HepG2 (cell line): ENCODE data around the gene CCNI2. TPM values are rescaled to one million over a fixed set of nuclear protein-coding genes. Genes with fewer than 3 reads are reported as not detected.

Experiments used
- ATAC-seq: fragments of 200-7000 bp; cut with Tn5 transposase; 3 replicates; pipeline ENCODE4 v1.9.1; 2020; ENCODE audit warnings: mild to moderate bottlenecking, moderate library complexity
- BruUV-seq: library from RNA; stranded (reverse); fragments of 400-500 nt; replicated peaks from 2 replicates; lab custom pipeline; 2021; lab: Mats Ljungman, UMichigan
- CTCF ChIA-PET: fragments of 300-600 bp; formaldehyde crosslinking; extraction: SDS; loops from one replicate; lab custom pipeline; 2021; ENCODE audit warnings: low total read pairs, inconsistent platforms, low intra/inter-chr PET ratio; lab: Yijun Ruan, JAX
- POLR2A ChIA-PET: fragments of 350-600 bp; sonication (Branson Sonifier 250); formaldehyde crosslinking; loops from one replicate; lab custom pipeline; 2020; ENCODE audit warnings: antibody characterized with exemption, inconsistent platforms; lab: Yijun Ruan, JAX
- DNase-seq: peaks from one replicate; pipeline ENCODE4 v3.0.0-alpha.2; 2015; ENCODE audit warnings: low spot score
- FAIRE-seq: peaks from 3 replicates; lab custom pipeline; 2011; peaks lifted over from hg19 to GRCh38; lab: Jason Lieb, UNC
- H2AFZ ChIP-seq: one replicate; pipeline ENCODE4 v1.6.1; 2011; ENCODE audit warnings: low read length, inconsistent platforms
- H3K27ac ChIP-seq: fragments of 300-600 bp; 3 replicates; pipeline ENCODE4 v1.8.0; 2011; ENCODE audit warnings: mixed run types, mild to moderate bottlenecking, mixed read lengths, low read length, inconsistent platforms; ENCODE audit not compliant: insufficient read depth; ENCODE audit errors: extremely low read length
- H3K27me3 ChIP-seq, 2 experiments: fragments of 200-600 bp in 1 of 2; 2 replicates in 1 of 2; 3 replicates in 1 of 2; pipeline versions ENCODE4 v1.6.0 to v1.8.0; 2011; ENCODE audit warnings: low read length in 2 of 2, mild to moderate bottlenecking in 2 of 2, moderate library complexity in 2 of 2, inconsistent platforms in 1 of 2; ENCODE audit not compliant: insufficient read depth in 2 of 2, control insufficient read depth in 1 of 2
- H3K36me3 ChIP-seq, 2 experiments: fragments of 200-600 bp in 1 of 2; replicated peaks in 1 of 2; 2 replicates in 1 of 2; 3 replicates in 1 of 2; pipeline versions ENCODE4 v1.5.1 to v1.8.0; 2011; ENCODE audit warnings: low read length in 2 of 2, inconsistent platforms in 1 of 2; ENCODE audit not compliant: insufficient read depth in 2 of 2, control insufficient read depth in 1 of 2
- H3K4me1 ChIP-seq: 2 replicates; pipeline ENCODE4 v1.5.1; 2012; ENCODE audit warnings: low read length, inconsistent platforms; ENCODE audit not compliant: insufficient read depth
- H3K4me2 ChIP-seq: 2 replicates; pipeline ENCODE4 v1.6.0; 2011; ENCODE audit warnings: low read depth, low read length, inconsistent platforms
- H3K4me3 ChIP-seq, 3 experiments: fragments of 200-600 bp in 1 of 3; sonication (generic), shearing (Covaris generic) in 1 of 3; replicated peaks in 1 of 3; 2 replicates each; pipeline ENCODE4 v1.5.1; 2011 to 2016; ENCODE audit warnings: low read length in 3 of 3, inconsistent platforms in 2 of 3, low read depth in 2 of 3, mild to moderate bottlenecking in 2 of 3, control low read depth in 1 of 3, mixed read lengths in 1 of 3; ENCODE audit not compliant: insufficient read depth in 1 of 3
- H3K79me2 ChIP-seq: one replicate; pipeline ENCODE4 v1.6.1; 2011; ENCODE audit warnings: low read length, inconsistent platforms; ENCODE audit not compliant: insufficient read depth
- H3K9ac ChIP-seq: 2 replicates; pipeline ENCODE4 v1.6.0; 2011; ENCODE audit warnings: mild to moderate bottlenecking, low read depth, low read length, inconsistent platforms; ENCODE audit not compliant: insufficient read depth
- H3K9me3 ChIP-seq: 2 replicates; pipeline ENCODE4 v1.5.1; 2012; ENCODE audit warnings: mild to moderate bottlenecking, low read length
- H4K20me1 ChIP-seq: 2 replicates; pipeline ENCODE4 v1.6.0; 2011; ENCODE audit warnings: inconsistent platforms, mild to moderate bottlenecking, low read length, moderate library complexity; ENCODE audit not compliant: insufficient read depth
- CHD4 ChIP-seq: fragments of 200-600 bp; sonication (generic); IDR thresholded peaks from 2 replicates; pipeline ENCODE4 v1.7.0; 2017; ENCODE audit warnings: mild to moderate bottlenecking, low read length, borderline replicate concordance
- GMEB1 ChIP-seq: sonication (generic); formaldehyde crosslinking; IDR thresholded peaks from 2 replicates; pipeline ENCODE4 v1.5.1; 2020; ENCODE audit warnings: missing genetic modification reagents, mild to moderate bottlenecking, borderline replicate concordance
- NFE2L1 ChIP-seq: sonication (generic); formaldehyde crosslinking; IDR thresholded peaks from 2 replicates; pipeline ENCODE4 v1.4.0; 2020; ENCODE audit warnings: missing genetic modification reagents, mild to moderate bottlenecking, borderline replicate concordance
- NFYC ChIP-seq: IDR thresholded peaks from 2 replicates; pipeline ENCODE4 v1.6.1; 2016; ENCODE audit warnings: missing genetic modification reagents, missing compliant biosample characterization
- POLR2A ChIP-seq, 2 experiments: IDR thresholded peaks; 2 replicates each; pipeline ENCODE4 v1.6.1; 2011; ENCODE audit warnings: low read depth in 2 of 2, low read length in 2 of 2, mild to moderate bottlenecking in 1 of 2, moderate library complexity in 1 of 2; ENCODE audit not compliant: insufficient read depth in 1 of 2
- RFXANK ChIP-seq: IDR thresholded peaks from 2 replicates; pipeline ENCODE4 v1.6.1; 2016
- ZBTB14 ChIP-seq: sonication (generic); formaldehyde crosslinking; IDR thresholded peaks from 2 replicates; pipeline ENCODE4 v1.4.0; 2020; ENCODE audit warnings: missing genetic modification reagents
- ZMAT5 ChIP-seq: sonication (generic); formaldehyde crosslinking; IDR thresholded peaks from 2 replicates; pipeline ENCODE4 v1.5.0; 2020; ENCODE audit warnings: mild to moderate bottlenecking, low read depth, missing genetic modification reagents, borderline replicate concordance
- ZNF251 ChIP-seq: sonication (generic); formaldehyde crosslinking; IDR thresholded peaks from 2 replicates; pipeline ENCODE4 v1.9.0; 2021; ENCODE audit warnings: mild to moderate bottlenecking, missing genetic modification reagents
- ZNF382 ChIP-seq: sonication (generic); formaldehyde crosslinking; IDR thresholded peaks from 2 replicates; pipeline ENCODE4 v1.5.0; 2020; ENCODE audit warnings: missing genetic modification reagents, mild to moderate bottlenecking, borderline replicate concordance
- ZNF550 ChIP-seq: sonication (generic); formaldehyde crosslinking; IDR thresholded peaks from 2 replicates; pipeline ENCODE4 v1.4.0; 2020; ENCODE audit warnings: mild to moderate bottlenecking, missing genetic modification reagents, borderline replicate concordance
- WGBS: methylation state at CpG from one replicate; pipeline ENCODE4 v1.1.6; 2017; ENCODE audit warnings: low lambda C conversion rate; 5-methylcytosine and 5-hydroxymethylcytosine counted together
- in situ Hi-C: cut with HindIII; loops from 2 replicates; pipeline ENCODE4 v1.10.0; 2017; ENCODE audit warnings: low pct_unique_long_range_greater_than_20kb; ENCODE audit not compliant: extremely low pct_ligation_motif_present
- intact Hi-C: fragments of 100-400 bp; cut with micrococcal nuclease; formaldehyde crosslinking; loops from one replicate; pipeline ENCODE4 v1.10.0; 2022; ENCODE audit not compliant: unreplicated experiment
- polyA plus RNA-seq, 8 experiments: library from polyadenylated mRNA; depleted of rRNA in 3 of 8; stranded (reverse) in 7 of 8; unstranded in 1 of 8; fragments of >200 nt; fragmentation: Illumina TruSeq in 4 of 8; extraction: Trizol in 4 of 8; gene quantifications; 2 replicates each; pipeline versions ENCODE4 v1.2.1 to v1.2.3, GENCODE V29; 2011 to 2016; ENCODE audit warnings: low read depth in 4 of 8, missing spikeins in 1 of 8, mixed read lengths in 1 of 8; ENCODE audit not compliant: insufficient read depth in 1 of 8
- total RNA-seq, 5 experiments: library from RNA; depleted of rRNA; stranded (reverse); fragments of >200 nt; fragmentation: Illumina TruSeq; extraction: Trizol; gene quantifications; 2 replicates each; pipeline ENCODE4 v1.2.3, GENCODE V29; 2016; ENCODE audit warnings: low read depth in 1 of 5

Gene CCNI2
- total and polyA plus RNA-seq, 2 of the 13 experiments (the other 11 are each of a cell fraction or from before 2014, with no cell fraction given) = not detected

GRCh38 chr5:132747616-132748440 is 602 bp downstream of the CCNI2 start:
- H4K20me1 ChIP-seq = no peaks in the 10 kb centered on the region

GRCh38 chr5:132748522-132749000 is 1.3 kb downstream of the CCNI2 start:
- no peaks in the 10 kb centered on the region for H3K79me2 ChIP-seq
- H3K36me3 ChIP-seq = no peaks in the 10 kb centered on the region
- H3K4me2 ChIP-seq = no peak overlapping the region
- no peak overlapping the region for H3K9ac ChIP-seq
- ATAC-seq (peak; percentile 35), FAIRE-seq (no peak), DNase-seq (no peak)
- H3K4me3 ChIP-seq = no peak overlapping the region
- H3K27ac ChIP-seq = no peak overlapping the region
- no peak overlapping the region for H2AFZ ChIP-seq
- H3K4me1 ChIP-seq = no peaks in the 10 kb centered on the region; the same call in 1 of the 2 replicates
- ChIA-PET POLR2A (no interaction called here), CTCF (no interaction called here)
- no peaks in the 10 kb centered on the region for H4K20me1 ChIP-seq
- WGBS = 53% methylated on average over 10 of the region's 10 CpGs
- no peaks in the 10 kb centered on the region for H3K27me3 ChIP-seq
- intact Hi-C loops = no loop called here
- BruUV-seq = no TSS peak
- in situ Hi-C loops = loop anchor here (10.0 kb wide), 1 partner anchor 136 kb away; no protein-coding TSS in a partner anchor
- no peaks in the 10 kb centered on the region for H3K9me3 ChIP-seq
- no peak for TF ChIP-seq NFE2L1 (CRISPR knock-in tag)
- TF ChIP-seq ZNF251 (CRISPR knock-in tag) = no peak
- TF ChIP-seq ZNF382 = no peak
- no peak for TF ChIP-seq ZMAT5 (CRISPR knock-in tag)
- no peak for TF ChIP-seq GMEB1 (CRISPR knock-in tag)
- no peak for TF ChIP-seq ZNF550 (CRISPR knock-in tag)
- TF ChIP-seq NFYC (CRISPR knock-in tag) = no peak
- TF ChIP-seq RFXANK (CRISPR knock-in tag) = no peak
- TF ChIP-seq POLR2A (IDR thresholded peaks at IDR 0.05; ENCODE audit: insufficient read depth in 1 of 2, low read depth in 2 of 2, low read length in 2 of 2) = no peak

More at GRCh38 chr5:132747616-132748440, 602 bp downstream of the CCNI2 start:
- in situ Hi-C loops = loop anchor here (10.0 kb wide), 1 partner anchor 137 kb away; no protein-coding TSS in a partner anchor
- H3K4me3 ChIP-seq = no peak overlapping the region
- no peaks in the 10 kb centered on the region for H3K27me3 ChIP-seq
- WGBS = 89% methylated on average over 45 of the region's 76 CpGs
- no peak for ATAC-seq
- no peaks in the 10 kb centered on the region for H3K79me2 ChIP-seq
- H3K4me2 ChIP-seq = no peak overlapping the region
- no peak overlapping the region for H3K27ac ChIP-seq
- no peaks in the 10 kb centered on the region for H3K9me3 ChIP-seq
- no peak overlapping the region for H2AFZ ChIP-seq
- no peak for FAIRE-seq
- H3K9ac ChIP-seq = no peak overlapping the region
- POLR2A ChIA-PET = no interaction called here
- H3K36me3 ChIP-seq = no peaks in the 10 kb centered on the region
- BruUV-seq = no TSS peak
- TF ChIP-seq CHD4 = no peak
- TF ChIP-seq ZBTB14 (CRISPR knock-in tag) = no peak
- CTCF ChIA-PET = no interaction called here
- intact Hi-C loops = no loop called here
- H3K4me1 ChIP-seq = no peaks in the 10 kb centered on the region; the same call in 1 of the 2 replicates
- no peak for DNase-seq
